GM18951 (cell line): Measurements from ENCODE around the gene PRSS38.

Experiments used
- POLR2A ChIP-seq: IDR thresholded peaks from 4 replicates; pipeline ENCODE4 v1.6.1; 2011; ENCODE audit warnings: mild to moderate bottlenecking; ENCODE audit not compliant: insufficient read length, insufficient read depth; ENCODE audit errors: extremely low read depth
- in situ Hi-C: fragments of 300-500 bp; cut with MboI; formaldehyde crosslinking; loops from one replicate; pipeline ENCODE4 v1.12.0; 2022; ENCODE audit warnings: low sequenced_read_pairs, mixed read lengths, inconsistent platforms; ENCODE audit not compliant: unreplicated experiment

Gene PRSS38

DNA sequence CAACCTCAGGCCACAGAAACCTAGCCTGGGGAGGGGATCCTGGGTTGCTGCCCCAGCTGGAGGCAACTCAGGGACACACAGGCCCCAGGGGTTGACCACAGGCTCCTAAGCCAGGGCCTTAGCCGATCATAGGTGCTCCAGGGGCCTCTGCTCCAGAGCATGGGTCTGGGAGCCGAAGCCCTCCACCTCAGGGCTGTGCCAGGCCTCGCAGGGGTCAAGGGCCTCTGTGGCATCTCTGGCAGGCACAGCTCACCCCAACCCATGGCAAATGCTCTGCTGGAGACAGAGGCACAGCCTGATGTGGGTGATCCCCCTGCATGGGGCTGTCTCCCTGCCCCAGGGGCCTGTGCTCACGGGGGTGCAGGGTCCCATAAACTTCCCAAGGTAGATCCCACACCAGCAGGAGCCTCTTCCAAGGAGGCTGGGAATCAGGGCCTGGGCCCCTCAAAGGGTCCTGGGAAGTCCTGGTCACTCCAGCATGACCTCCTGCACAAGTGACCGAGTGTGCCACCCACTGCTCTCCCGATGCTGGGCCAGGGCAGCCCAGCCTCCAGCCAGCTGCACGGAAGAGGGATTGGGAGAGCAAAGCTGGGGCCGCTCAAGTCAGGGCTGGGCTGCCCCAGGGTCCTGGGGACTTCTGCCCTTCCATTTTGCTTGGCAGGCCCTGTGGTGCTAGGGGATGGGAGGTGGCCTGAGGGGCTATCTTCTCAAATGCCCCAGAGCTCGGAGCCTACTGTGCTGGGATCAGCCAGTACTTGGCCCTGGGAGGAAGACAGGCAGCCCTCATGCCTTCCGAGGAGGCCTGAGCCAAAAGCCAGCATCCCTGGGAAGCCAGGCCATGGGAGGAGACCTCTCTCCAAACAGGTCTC is 22.2 kb upstream of the PRSS38 start:
- TF ChIP-seq POLR2A, result no peak
- in situ Hi-C loops, result no loop called here

DNA sequence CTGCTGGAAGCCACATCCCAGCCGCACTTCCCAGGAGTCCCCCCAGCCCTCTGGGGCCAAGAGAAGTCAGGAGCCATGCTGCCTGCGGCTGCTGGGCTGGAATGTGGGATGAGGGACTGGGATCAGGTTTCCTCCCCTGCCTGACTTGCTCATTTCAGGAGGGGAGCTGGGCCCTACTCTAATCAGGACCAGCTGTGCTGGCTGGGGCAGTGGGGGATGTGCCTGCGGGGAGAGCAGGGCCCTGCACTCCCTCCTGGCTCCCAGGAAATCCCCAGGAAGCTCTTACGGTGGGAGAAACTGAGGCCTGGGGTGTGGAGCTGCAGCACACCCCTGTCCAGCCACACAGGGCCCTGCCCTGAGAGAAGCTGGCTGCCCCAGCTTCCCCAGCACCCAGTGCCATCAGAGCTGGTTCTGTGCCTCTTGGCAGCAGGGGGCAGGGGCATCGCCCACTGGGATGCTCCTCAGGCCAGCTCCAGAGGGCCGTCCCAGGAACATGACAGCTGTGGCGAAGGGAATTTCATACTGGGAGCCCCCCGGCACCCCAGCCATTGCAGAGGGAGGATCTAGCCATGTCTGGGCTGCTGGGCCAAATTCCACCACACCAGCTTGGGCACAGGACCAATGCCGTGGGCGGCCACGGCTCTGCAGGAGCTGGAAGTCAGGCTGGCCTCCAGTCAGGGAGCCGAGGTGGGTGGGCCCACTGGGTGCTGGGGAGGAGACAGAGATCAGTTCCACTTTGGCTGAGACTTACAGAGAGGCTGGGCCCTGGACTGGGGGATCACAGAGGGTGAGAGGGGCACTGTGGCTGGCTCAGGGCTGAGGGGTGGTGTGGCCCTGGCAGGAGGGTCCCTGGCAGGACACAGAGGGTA is 21.3 kb upstream of the PRSS38 start:
- TF ChIP-seq POLR2A, result no peak
- in situ Hi-C loops, result no loop called here

DNA sequence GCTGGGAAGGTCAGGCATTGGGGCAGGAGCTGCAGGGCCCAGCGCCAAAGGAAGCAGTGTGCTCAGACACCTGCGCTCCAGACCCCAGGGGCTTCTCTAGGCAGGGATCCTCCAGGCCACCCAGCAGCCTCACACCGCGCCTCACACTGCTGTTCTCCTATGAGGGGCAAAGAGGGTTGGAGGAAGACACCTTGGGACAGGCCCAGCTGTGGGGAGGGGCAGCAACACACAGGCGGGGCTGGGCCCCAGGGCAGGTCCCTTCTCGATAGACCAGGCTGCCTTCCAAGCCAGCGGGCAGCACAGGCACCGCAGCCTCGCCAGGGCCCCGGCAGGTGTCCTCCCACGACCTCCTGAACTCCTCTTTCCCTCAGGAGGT is 20.7 kb upstream of the PRSS38 start:
- in situ Hi-C loops, result no loop called here
- TF ChIP-seq POLR2A, result no peak

DNA sequence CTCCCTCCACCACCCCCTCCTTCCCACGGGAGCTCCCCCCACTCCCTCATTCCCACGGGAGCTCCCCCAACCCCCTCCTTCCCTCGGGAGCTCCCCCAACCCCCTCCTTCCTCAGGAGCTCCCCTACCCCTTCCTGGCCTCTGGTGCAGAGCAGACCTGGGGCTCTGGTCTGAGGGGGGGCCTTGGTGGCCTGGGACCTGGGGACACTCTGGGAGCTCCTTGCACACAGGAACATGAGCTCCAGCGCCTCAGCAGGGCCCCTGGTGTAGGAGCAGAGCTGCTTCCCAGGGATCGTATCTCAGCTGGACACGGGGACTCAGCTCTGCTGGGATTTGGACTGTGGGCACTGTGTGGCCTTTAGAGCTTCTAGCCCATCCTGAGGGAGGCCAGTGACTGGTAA is 19.7 kb upstream of the PRSS38 start:
- no peak for TF ChIP-seq POLR2A
- in situ Hi-C loops, result no loop called here

DNA sequence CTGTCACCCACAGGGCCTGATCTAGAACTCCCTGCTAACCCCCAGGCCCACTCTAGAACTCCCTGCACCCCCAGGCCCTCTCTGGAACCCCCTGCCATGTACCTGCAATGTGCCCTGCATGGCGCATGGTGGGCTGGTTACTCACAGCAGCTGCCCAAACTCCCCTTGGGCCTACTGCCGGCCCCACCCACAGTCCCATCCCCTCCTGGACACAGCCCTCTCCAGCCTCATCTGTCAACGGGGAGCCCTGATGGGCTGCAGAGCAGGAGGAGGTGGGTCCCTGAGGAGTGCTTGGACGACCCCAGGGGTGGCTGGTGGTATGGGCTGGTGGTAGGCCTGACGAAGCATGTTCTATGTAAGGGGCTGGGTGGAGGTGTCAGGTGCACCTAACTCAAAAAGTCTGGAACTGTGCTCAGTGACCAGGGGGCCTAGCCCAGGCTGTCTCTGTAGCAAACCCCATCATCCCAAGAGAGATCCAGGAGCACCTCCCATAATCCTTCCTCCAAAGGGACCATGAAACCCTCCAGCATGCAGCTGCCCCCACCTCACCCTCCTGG is 19.0 kb upstream of the PRSS38 start:
- in situ Hi-C loops, result no loop called here
- no peak for TF ChIP-seq POLR2A

DNA sequence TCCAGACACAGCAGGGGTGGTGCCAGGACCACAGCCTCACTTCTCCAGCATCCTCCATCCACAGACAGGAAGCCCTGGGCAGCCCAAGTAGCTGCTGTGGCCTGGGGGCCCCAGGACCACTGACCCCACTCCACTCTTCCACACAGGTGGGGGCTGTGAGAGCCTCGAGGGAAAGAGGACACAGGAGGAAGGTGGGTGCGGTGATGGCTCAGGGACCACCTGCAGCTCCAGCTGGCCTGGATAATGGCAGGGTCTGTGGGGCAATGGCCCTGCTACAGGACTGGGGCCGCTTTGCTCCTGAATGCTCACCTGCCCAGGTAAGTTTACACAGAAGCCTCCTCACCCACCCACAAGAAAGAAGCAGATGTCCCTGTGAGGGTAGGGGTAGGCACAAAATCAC is 18.3 kb upstream of the PRSS38 start:
- TF ChIP-seq POLR2A, result no peak
- in situ Hi-C loops, result no loop called here

DNA sequence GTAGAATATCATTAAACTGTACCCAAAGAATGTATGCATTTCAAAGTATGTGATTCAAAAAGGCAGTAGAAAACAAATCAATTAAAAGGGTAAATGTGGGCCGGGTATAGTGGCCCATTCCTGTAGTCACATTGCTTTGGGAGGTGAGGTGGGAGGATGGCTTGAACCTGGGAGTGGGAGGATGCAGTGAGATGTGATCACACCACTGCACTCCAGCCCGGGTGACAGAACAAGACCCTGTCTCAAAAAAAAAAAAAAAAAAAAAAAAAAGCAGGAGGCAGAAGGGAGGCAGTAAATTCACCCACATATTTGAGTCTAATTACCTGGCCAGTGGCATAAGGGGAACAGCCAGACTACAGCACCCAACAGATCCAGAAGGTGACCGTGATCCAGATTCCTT is 17.9 kb upstream of the PRSS38 start:
- in situ Hi-C loops, result no loop called here
- no peak for TF ChIP-seq POLR2A

DNA sequence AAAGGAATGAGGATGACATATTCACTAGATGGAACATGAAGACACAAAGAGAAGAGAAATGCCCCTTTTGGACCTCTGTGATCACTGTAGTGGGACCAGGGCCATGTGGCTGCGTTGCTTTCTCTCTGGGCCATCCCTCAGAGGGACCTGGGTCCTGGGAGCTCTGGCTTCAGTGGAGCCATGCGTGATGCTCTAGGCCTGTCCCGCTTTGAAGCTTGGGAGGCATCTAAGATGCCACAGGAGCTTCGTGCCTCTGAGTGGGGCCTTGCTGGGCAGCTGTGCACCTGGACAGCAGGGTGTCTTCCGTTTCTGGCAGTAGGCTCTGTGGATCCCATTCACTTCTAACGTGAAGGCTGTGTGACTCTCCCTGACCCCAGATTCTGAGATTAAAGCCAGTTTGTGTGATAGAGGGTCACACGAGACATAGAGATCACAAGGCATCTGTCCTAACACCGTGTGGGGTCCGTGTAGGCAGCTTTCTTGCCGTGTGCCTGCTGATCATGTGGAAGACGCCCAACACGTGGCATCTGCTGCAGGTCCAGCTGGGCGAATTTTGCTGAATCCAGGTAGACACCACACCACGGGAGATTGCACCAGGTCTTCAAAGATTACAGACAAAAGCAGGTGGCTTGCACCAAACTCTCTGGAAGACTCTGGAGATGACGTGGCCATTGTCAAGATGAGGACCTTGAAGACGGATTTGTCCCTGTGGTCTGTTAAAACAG is 17.2 kb upstream of the PRSS38 start:
- TF ChIP-seq POLR2A, result no peak
- in situ Hi-C loops, result no loop called here

DNA sequence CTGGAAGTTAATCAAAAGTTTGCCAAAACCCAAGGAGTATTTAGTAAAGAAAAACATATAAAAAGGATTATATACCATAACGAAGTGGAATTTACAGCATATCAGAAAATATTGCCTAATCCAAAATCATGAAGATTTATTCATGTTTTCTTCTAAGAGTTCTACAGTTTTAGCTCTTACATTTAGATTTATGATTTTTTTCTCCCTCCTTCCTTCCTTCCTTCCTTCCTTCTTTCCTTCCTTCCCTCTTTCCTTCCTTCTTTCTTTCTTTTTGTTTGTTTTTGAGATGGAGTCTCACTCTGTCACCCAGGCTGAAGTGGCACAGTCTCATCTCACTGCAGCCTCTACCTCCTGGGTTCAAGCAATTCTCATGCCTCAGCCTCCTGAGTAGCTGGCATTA is 15.7 kb upstream of the PRSS38 start:
- no peak for TF ChIP-seq POLR2A
- in situ Hi-C loops, result no loop called here

DNA sequence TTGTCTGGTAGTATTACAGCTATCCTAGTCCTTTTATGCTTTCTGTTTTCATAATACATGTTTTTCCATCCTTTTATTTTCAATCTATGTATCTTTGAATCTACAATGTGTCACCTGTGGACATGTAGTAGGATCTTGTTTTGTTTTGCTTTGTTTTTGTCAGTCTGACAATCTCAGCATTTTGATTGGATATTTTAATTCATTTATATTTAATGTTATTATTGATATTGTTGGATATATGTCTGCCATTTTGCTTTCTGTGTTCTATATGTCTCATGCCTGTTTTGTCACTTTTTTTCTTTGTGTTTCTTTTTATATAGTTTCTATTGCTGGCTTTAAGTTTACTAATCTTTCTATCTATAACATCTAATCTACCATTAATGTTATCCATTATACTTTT is 11.5 kb upstream of the PRSS38 start:
- in situ Hi-C loops, result no loop called here
- TF ChIP-seq POLR2A, result no peak

DNA sequence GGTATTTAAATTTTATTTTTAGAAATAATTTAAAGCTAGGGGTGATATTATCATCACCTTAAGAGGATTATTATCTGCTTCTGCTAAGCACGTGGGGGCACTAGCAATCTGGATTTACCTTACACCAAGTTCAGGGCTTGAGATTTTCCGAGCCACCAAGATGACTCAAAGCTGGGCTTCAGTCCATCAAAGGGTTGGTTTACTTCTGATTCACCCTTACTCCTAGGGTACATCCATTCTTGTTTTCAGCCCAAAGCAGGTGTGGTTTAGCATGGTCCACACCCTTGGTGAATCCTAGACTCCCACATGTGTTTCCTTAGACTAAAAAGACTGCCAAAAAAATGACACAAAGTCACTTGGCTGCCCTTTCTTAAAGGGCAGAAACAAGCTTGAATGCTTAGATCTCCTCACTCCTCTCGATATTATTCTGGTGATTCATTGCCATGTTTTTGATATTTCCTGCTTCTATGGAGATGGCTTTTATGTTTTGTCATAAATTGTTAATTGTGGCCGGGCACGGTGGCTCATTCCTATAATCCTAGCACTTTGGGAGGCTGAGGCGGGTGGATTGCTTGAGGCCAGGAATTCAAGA is 9.8 kb upstream of the PRSS38 start:
- in situ Hi-C loops, result no loop called here
- TF ChIP-seq POLR2A, result no peak

DNA sequence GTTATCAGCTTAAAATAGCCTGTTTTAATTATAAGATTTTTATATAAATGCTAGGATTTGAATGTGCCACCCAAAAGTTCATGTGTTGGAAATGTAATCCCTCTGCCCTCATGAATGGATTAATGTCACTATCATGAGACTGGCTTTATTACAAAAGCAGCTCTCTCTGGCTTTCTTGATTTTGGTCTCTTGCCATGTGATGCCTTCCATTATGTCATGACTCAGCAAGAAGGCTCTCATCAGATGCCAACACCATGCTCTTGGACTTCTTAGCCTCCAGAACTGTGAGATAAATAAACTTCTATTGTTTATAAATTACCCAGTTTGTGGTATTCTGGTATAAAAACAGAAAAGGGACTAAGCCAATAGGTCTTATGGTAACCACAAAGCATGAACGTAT is 6.9 kb upstream of the PRSS38 start:
- no peak for TF ChIP-seq POLR2A
- in situ Hi-C loops, result no loop called here

DNA sequence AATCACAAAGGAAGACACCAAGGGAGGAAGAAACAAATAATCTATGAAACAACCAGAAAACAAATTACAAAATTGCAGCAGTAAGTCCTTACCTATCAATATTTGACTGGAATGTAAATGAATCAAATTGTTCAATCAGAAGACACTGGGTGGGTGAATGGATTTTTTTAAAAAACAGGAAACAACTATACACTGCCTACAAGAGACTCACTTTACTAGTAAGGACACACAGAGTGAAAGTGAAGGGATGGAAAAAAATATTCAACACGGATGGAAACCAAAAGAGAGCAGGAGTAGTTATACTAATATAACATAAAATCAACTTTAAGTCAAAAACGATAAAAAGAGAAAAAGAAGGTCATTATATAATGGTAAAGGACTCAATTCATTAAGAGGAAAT is 6.4 kb upstream of the PRSS38 start:
- in situ Hi-C loops, result no loop called here
- no peak for TF ChIP-seq POLR2A

DNA sequence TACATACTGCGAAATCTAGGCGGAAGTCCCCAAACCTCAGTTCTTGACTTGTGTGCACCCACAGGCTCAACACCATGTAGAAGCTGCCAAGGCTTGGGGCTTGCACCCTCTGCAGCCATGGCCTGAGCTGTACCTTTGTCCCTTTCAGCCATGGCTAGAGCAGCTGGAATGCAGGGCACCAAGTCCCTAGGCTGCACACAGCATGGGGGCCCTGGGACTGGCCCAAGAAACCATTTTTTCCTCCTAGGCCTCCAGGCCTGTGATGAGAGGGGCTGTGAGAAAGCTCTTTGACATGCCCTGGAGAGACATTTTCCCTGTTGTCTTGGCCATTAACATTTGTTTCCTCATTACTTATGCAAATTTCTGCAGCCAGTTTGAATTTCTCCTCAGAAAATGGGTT is 1.5 kb upstream of the PRSS38 start:
- no peak for TF ChIP-seq POLR2A
- in situ Hi-C loops, result no loop called here
